Right forelimb (tissue), 1 donor: ENCODE data around the gene USF1.
"Not testable (repeated sequence)": the region's sequence is repeated elsewhere in the genome, so short reads cannot be mapped to it uniquely, and the experiment has no call there.

Source experiments
- DNase-seq: peaks from one replicate; pipeline ENCODE4 v3.0.0-alpha.2; 2018

Gene USF1

DNA sequence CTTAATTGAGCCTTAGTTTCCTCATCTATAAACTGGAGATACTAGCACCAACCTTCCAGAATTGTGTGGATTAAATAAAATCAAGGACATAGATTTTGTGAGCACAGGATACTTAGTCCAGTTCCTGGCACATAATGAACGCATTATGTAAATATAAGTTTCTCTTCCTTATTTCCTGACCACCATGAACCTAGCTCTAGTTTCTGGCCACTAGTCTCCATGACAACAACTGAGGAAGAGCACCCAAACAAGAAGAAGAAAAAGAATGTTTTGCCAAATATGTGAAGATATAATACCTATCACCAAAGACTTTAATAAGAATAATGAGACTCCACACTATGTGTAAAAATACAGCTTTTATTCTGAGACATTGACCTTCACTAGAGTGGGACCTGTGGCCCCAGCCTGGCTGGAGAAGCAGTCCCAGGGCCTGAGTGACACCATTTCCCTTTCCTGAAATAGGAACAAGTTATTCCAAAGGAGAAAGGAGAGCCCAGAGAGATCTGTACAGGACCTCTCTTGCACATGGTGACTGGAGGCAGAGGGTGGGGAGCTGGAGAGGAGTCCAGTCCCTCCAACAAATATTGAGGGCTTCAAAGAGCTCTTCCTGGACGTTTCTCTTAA lies 940 bp upstream of the USF1 start:
- DNase-seq, result no peak

GRCh38 chr1:161044908-161045735 lies 655 bp downstream of the USF1 start:
- DNase-seq, result peak; percentile 72

DNA sequence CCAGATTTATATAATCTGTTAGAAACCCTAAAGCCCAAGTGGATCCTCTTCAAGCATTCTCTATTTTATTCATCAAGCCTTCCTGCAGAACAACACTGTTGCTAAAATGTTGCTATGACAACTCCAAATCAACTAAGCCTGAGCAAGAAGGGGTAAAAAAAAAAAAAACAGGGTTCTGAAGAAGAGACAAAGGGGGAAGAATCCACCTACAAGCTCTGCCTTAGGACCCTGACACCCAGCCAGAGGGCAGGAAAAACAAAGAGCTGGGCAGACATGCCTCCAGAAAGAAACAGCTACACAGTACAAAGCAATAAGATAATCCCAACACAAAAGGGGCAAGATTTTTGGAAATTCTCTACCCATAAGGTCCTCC lies 1.3 kb downstream of the USF1 start:
- no peak for DNase-seq

GRCh38 chr1:161039546-161039945 lies 6.2 kb downstream of the USF1 start:
- DNase-seq, result no peak

- DNase-seq, result no peak
These were observed 6.6 kb downstream of the USF1 start for GRCh38 chr1:161039154-161039545.

GRCh38 chr1:161038523-161039153 lies 7.1 kb downstream of the USF1 start, which contains the start of gene TSTD1:
TSTD1 (minus strand) TSS chr1:161038964; CDS start chr1:161038889, 75 bp downstream.
- DNase-seq, result peak; percentile 68

DNA sequence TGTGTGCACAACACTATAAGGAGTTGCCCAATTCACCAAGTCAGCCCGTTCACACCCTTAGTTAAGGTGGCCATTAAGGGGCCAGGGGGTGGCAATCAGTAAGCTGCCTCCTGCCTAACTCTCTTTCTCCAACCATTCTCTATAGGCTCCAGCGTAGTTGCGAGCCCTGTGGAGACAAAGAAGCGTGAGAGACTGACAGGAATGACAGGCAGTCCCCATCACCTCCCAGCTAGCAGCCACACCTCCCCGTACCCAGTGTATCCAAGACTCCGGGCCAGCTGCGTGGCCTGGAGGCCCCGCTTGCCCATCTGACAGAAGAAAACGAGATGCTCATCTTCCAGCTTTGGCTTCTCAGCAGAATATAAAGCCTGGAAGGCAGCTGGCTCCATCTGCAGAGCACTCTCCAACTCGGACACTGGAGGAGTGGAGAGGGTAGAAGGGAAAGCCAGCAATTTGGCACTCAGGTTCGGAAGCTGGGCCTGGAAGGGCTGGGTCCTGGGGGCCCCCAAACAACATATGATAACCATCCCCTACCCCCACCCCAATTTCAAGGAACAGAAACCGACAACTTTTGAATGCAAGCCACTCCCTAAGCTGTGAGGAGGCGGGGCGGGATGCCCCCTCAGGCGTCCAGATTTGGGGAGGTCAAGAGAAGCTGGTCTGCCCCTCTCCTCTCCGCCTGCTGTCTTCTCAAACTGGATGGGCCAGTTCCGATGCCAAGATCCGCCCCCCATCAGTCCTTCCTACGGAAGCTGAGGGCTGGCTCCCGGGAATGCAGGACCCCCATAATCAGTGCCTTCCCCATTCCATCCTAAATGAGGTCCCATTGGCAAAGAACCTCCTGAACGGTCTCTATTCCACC lies 7.9 kb downstream of the USF1 start:
- DNase-seq, result no peak

DNA sequence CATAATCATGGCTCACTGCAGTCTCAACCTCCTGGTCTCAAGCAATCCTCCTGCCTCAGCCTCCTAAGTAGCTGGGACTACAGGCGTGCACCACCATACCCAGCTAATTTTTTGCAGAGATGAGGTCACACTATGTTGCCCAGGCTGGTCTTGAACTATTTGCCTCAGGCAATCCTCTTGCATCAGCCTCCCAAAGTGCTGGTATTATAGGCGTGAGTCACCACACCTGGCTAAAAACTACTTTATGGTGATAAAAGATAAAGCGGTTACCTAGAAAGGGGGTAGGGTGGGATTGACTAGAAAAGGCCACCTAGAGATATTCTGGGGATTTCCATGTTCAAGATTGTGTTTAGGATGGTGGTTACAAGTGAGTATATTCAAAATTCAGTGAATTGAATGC lies 12.0 kb downstream of the USF1 start:
- no peak for DNase-seq

DNA sequence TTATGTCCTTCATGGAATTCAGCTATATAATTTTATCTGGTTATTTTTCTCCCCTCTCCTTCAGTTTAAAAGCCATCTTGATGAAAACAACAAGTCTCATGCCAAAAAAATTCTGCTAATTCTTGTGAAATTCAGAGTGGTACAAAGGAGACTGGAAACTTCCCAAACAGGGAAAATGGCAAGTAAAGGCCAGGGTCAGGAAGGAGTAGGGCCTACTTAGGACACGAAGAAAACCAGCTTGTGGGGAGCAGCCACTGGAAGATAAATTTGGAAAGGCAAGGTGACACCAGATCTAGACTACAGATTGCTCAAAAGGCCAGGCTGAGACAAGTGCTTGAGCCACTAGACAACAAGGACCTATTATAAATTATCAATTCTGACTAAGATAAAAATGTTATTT lies 13.4 kb downstream of the USF1 start:
- no peak for DNase-seq

DNA sequence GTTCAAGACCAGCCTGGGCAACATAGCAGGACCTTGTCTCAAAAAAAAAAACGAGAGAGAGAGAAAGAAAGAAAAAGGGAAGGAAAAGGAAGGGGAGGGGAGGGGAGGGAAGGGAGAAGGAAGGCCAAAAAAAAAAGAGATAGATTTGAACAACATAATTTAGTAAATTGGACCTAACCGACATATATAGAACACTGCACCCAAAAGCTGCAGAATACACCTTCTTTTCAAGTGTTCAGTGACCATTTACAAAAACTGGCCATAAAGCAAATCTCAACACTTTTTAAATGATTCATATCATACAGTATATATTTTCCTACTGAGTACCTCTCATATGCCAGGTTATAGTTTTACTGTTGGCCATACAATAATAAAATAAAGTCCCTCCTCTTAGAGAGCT lies 13.9 kb downstream of the USF1 start:
- DNase-seq, result no peak

DNA sequence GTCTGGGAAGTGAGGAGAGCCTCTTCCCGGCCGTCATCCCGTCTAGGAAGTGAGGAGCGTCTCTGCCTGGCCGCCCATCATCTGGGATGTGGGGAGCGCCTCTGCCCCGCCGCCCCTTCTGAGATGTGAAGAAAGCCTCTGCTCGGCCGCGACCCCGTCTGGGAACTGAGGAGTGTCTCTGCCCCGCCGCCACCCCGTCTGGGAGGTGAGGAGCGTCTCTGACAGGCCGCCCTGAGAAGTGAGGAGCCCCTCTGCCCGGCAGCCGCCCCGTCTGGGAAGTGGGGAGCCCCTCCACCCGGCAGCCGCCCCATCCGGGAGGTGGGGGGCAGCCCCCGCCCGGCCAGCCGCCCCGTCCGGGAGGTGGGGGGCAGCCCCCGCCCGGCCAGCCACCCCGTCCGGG lies 16.3 kb downstream of the USF1 start:
- not testable (repeated sequence) for DNase-seq

- not testable (repeated sequence) for DNase-seq
These were observed 18.8 kb downstream of the USF1 start for GRCh38 chr1:161026954-161027353.

DNA sequence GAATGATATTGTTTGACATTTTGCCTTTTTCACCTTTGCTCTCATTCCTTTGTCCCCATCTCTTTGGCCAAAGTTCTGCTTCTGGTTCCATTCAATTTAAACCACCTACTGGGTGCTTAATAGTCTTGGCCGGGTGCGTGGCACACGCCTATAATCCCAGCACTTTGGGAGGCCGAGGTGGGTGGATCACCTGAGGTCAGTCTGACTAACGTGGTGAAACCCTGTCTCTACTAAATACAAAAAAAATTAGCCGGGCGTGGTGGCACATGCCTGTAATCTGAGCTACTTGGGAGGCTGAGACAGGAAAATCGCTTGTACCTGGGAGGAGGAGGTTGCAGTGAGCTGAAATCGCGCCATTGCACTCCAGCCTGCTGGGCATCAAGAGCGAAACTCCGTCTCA lies 23.3 kb downstream of the USF1 start:
- not testable (repeated sequence) for DNase-seq

- no peak for DNase-seq
These were observed 23.8 kb downstream of the USF1 start for GRCh38 chr1:161021970-161022353.

DNA sequence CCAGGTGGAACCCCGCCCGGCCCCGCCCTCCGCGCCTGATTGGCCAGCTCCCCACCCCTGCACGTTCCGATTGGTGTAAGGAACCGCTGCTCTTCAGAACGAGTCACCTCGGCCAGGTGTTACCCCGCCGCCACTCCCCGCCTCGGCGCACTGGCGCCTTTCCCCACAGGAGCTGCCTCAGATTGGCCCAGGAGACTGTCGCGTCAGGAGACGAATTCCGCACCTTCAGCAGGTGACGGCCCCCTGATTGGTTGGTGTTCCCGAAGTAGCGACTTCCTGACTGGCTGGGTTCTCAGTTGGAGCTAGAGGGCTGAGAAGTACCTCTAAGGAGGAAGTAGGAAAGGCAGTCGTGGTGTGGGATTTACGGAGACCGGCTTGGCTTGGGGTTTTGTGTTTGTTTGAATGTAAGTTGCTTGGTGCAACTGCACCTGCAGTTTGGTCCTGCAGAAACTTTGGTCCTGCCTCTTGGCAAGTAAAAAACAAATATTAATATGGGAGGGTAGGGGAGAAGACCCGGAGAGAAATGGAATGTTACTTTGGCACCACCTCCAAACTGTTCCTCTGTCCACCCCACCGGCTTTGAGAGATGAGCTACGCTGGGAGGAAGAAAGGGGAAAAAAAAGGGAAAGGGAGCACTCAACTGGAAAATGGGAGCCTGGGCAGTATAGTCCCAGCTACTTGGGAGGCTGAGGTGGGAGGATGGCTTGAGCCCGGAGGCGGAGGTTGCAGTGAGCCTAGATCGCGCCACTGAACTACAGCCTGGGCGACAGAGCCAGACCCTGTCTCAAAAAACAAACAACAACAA lies 24.4 kb downstream of the USF1 start:
- peak; percentile 69 for DNase-seq

GRCh38 chr1:161020509-161021164 lies 25.1 kb downstream of the USF1 start, which contains the start of gene F11R:
F11R (minus strand) TSS chr1:161021152; CDS start chr1:161021073, 79 bp downstream.
- DNase-seq, result no peak

DNA sequence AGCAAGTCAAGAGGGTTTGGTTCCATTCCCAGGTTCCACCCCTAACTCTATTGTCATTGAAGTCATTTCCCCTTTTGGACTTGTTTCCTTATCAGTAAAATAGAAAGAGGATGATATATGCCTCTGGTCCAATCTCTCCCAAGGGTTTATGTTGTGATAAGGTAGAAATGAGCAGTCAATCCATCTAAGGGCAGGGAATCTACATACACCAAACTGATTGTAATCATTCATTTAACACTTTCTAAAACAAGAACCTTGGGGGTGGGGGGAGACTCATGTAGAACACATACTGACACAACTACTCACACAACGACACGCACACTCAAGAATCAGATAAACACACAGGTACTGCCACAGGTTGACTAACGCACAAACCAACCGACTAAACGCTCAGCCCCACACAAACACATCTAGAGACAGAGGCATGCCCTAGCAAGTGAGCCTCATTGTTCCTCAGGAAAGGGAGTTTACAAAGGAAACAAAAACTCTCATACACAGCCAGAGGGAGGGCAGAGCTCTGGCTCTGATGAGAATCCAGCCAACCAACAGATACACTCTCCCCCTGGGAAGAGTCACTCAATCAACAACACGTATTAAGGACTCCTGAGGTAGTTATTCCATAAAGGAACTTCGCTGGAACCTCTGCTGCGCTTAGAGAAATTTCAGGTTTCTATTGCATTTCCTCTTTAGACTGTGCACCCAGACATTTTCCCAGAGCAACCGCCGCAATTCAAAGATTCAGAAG lies 25.9 kb downstream of the USF1 start:
- no peak for DNase-seq

GRCh38 chr1:161019111-161019660 lies 26.6 kb downstream of the USF1 start:
- DNase-seq, result not testable (repeated sequence)

- DNase-seq, result no peak
These were observed 27.2 kb downstream of the USF1 start for GRCh38 chr1:161018631-161018930.
